ENCODE data around the gene TDRD1. TPM values are rescaled to one million over a fixed set of nuclear protein-coding genes. Genes with fewer than 3 reads are reported as not detected.

TDRD1 gene
- total and polyA plus RNA-seq, 10 of the 15 experiments (the other 5 are each of a cell fraction or from before 2014, with no cell fraction given), result 0.03 to 0.04 TPM; not detected in 8

DNA sequence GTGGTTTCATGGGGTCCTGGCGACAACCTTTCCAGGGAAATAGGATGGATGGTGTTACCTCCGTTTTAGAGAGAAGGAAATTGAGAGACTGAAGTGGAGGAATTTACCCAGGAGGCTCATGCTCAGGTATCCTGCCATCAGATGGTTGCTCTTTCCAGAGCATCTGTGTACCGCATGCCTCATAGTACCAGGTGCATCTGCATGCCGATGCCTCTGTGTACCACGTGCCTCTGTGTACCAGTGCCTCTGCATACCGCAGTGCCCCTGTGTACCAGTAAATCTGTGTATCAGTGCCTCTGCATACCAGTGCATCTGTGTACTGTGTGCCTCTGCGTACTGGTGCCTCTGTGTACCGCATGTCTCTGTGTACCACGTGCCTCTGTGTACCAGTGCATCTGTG, 63.1 kb downstream of the TDRD1 start:
- in situ Hi-C loops (cut with MboI), result no loop called here
- H3K27ac ChIP-seq (ENCODE audit: control insufficient read depth, insufficient read depth), result no peak overlapping the region
- ChIA-PET POLR2A (no interaction called here), CTCF (no interaction called here), RAD21 (ENCODE audit: unreplicated experiment) (no interaction called here), SMC1A (ENCODE audit: uncharacterized antibody, unreplicated experiment) (no interaction called here)
- H3K36me3 ChIP-seq (ENCODE audit: control insufficient read depth in 2 of 2, insufficient read depth in 2 of 2, low read length in 1 of 2), result no peaks in the 10 kb centered on the region
- H3K9me3 ChIP-seq (replicated peaks; ENCODE audit: control insufficient read depth, insufficient read depth, low read length), result no peaks in the 10 kb centered on the region
- no TSS peak for BruUV-seq (replicated peaks)
- FAIRE-seq, result no peak
- peaks cover 10 to 14% of the 10 kb centered on the region in 2 experiments for H3K27me3 ChIP-seq (replicated peaks in 1 of 2; ENCODE audit: control insufficient read depth in 2 of 2, insufficient read depth in 2 of 2, low read length in 1 of 2)
- no peak overlapping the region for H2AFZ ChIP-seq (ENCODE audit: control insufficient read depth, low read depth, low read length)
- no peak for ATAC-seq
- no peaks in the 10 kb centered on the region for H3K79me2 ChIP-seq (ENCODE audit: control insufficient read depth, insufficient read depth, low read length)
- H3K4me1 ChIP-seq (ENCODE audit: control insufficient read depth, insufficient read depth, low read length), result no peaks in the 10 kb centered on the region
- intact Hi-C loops (cut with micrococcal nuclease; ENCODE audit: unreplicated experiment), result no loop called here
- H3K9ac ChIP-seq (ENCODE audit: control insufficient read depth, insufficient read depth, low read length), result no peak overlapping the region
- no peak for DNase-seq (ENCODE audit: low read depth, low spot score)
- WGBS (ENCODE audit: insufficient coverage, insufficient replicate concordance, low lambda C conversion rate, missing lambda C conversion rate), result 51% methylated on average over 9 of the region's 9 CpGs
- no peaks in the 10 kb centered on the region for H4K20me1 ChIP-seq (ENCODE audit: control insufficient read depth, insufficient read depth)
- H3K4me2 ChIP-seq (ENCODE audit: control insufficient read depth, insufficient read depth), result no peak overlapping the region
- no peak for TF ChIP-seq CBX5 (IDR thresholded peaks at IDR 0.05; ENCODE audit: low read depth)
- TF ChIP-seq, protein P1, sequence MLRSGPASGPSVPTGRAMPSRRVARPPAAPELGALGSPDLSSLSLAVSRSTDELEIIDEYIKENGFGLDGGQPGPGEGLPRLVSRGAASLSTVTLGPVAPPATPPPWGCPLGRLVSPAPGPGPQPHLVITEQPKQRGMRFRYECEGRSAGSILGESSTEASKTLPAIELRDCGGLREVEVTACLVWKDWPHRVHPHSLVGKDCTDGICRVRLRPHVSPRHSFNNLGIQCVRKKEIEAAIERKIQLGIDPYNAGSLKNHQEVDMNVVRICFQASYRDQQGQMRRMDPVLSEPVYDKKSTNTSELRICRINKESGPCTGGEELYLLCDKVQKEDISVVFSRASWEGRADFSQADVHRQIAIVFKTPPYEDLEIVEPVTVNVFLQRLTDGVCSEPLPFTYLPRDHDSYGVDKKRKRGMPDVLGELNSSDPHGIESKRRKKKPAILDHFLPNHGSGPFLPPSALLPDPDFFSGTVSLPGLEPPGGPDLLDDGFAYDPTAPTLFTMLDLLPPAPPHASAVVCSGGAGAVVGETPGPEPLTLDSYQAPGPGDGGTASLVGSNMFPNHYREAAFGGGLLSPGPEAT (IDR thresholded peaks at IDR 0.05; ENCODE audit: low read depth), result no peak
- H3K4me3 ChIP-seq, result no peak overlapping the region

DNA sequence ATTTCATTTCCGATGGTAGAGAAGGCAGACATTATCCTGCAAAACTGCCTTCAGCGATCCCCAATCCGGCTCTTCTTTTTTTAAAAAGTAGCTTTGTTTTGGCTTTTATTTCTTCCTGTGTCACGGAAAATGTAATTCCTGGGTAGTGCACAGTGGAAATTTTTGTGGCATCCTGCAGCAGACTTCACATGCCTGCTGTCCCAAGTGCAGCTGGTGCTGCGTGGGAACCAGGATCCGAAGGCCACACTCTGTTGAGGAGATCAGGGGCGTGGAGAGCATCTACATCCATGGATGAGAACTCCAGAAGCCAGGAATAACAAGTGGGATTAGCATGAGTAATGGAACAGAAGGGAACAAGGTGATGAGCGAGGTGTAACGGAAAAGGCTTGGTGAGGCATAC, 64.5 kb downstream of the TDRD1 start:
- BruUV-seq (replicated peaks), result no TSS peak
- intact Hi-C loops (cut with micrococcal nuclease; ENCODE audit: unreplicated experiment) (no loop called here), in situ Hi-C loops (cut with MboI) (no loop called here)
- Histone ChIP-seq H3K79me2 (ENCODE audit: control insufficient read depth, insufficient read depth, low read length) (no peaks in the 10 kb centered on the region), H2AFZ (ENCODE audit: control insufficient read depth, low read depth, low read length) (no peak overlapping the region), H3K27me3 (replicated peaks in 1 of 2; ENCODE audit: control insufficient read depth in 2 of 2, insufficient read depth in 2 of 2, low read length in 1 of 2) (peaks cover 9 to 10% of the 10 kb centered on the region in 2 experiments), H3K27ac (ENCODE audit: control insufficient read depth, insufficient read depth) (no peak overlapping the region), H4K20me1 (ENCODE audit: control insufficient read depth, insufficient read depth) (no peaks in the 10 kb centered on the region), H3K9ac (ENCODE audit: control insufficient read depth, insufficient read depth, low read length) (no peak overlapping the region), H3K4me3 (no peak overlapping the region), H3K4me2 (ENCODE audit: control insufficient read depth, insufficient read depth) (no peak overlapping the region), H3K4me1 (ENCODE audit: control insufficient read depth, insufficient read depth, low read length) (no peaks in the 10 kb centered on the region), H3K9me3 (replicated peaks; ENCODE audit: control insufficient read depth, insufficient read depth, low read length) (no peaks in the 10 kb centered on the region), H3K36me3 (ENCODE audit: control insufficient read depth in 2 of 2, insufficient read depth in 2 of 2, low read length in 1 of 2) (no peaks in the 10 kb centered on the region)
- SMC1A ChIA-PET (ENCODE audit: uncharacterized antibody, unreplicated experiment), result no interaction called here
- no peak for DNase-seq (ENCODE audit: low read depth, low spot score)
- 30% methylated on average over 9 of the region's 9 CpGs for WGBS (ENCODE audit: insufficient coverage, insufficient replicate concordance, low lambda C conversion rate, missing lambda C conversion rate)
- POLR2A ChIA-PET, result no interaction called here
- no peak for FAIRE-seq
- no peak for ATAC-seq
- CTCF ChIA-PET, result interaction anchor here (0.6 kb wide), 1 partner anchor 462 kb away, joined by 3 read pairs; no protein-coding TSS in a partner anchor
- RAD21 ChIA-PET (ENCODE audit: unreplicated experiment), result no interaction called here
- TF ChIP-seq ZNF622 (IDR thresholded peaks at IDR 0.05), result no peak
- TF ChIP-seq TAF1 (IDR thresholded peaks at IDR 0.05; ENCODE audit: borderline replicate concordance, low read depth, low read length), result no peak
- TF ChIP-seq SMAD1 (IDR thresholded peaks at IDR 0.05; ENCODE audit: low read depth, partially characterized antibody), result no peak
- TF ChIP-seq IKZF1 (conservative IDR thresholded peaks at IDR 0.05), result no peak
- TF ChIP-seq, protein P2, sequence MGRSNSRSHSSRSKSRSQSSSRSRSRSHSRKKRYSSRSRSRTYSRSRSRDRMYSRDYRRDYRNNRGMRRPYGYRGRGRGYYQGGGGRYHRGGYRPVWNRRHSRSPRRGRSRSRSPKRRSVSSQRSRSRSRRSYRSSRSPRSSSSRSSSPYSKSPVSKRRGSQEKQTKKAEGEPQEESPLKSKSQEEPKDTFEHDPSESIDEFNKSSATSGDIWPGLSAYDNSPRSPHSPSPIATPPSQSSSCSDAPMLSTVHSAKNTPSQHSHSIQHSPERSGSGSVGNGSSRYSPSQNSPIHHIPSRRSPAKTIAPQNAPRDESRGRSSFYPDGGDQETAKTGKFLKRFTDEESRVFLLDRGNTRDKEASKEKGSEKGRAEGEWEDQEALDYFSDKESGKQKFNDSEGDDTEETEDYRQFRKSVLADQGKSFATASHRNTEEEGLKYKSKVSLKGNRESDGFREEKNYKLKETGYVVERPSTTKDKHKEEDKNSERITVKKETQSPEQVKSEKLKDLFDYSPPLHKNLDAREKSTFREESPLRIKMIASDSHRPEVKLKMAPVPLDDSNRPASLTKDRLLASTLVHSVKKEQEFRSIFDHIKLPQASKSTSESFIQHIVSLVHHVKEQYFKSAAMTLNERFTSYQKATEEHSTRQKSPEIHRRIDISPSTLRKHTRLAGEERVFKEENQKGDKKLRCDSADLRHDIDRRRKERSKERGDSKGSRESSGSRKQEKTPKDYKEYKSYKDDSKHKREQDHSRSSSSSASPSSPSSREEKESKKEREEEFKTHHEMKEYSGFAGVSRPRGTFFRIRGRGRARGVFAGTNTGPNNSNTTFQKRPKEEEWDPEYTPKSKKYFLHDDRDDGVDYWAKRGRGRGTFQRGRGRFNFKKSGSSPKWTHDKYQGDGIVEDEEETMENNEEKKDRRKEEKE (IDR thresholded peaks at IDR 0.05), result no peak
- no peak for TF ChIP-seq ESRRA (IDR thresholded peaks at IDR 0.05; ENCODE audit: low read length)
- TF ChIP-seq ZZZ3 (IDR thresholded peaks at IDR 0.05; ENCODE audit: control insufficient read depth, insufficient read length, low read depth), result no peak
- TF ChIP-seq MYC (IDR thresholded peaks at IDR 0.05; ENCODE audit: insufficient read depth, insufficient read length, insufficient replicate concordance, low read length, severe bottlenecking), result no peak
- TF ChIP-seq ZNF274 (IDR thresholded peaks at IDR 0.05; ENCODE audit: insufficient read depth, insufficient read length), result no peak
- TF ChIP-seq SUZ12 (IDR thresholded peaks at IDR 0.05; ENCODE audit: unreplicated experiment), result no peak
- TF ChIP-seq CBFB (IDR thresholded peaks at IDR 0.05; ENCODE audit: low read depth), result no peak
- TF ChIP-seq ZNF24 (IDR thresholded peaks at IDR 0.05), result no peak
- no peak for TF ChIP-seq RELA (IDR thresholded peaks at IDR 0.05; ENCODE audit: borderline replicate concordance, partially characterized antibody)
- TF ChIP-seq ZSCAN29 (IDR thresholded peaks at IDR 0.05), result no peak
